ENCODE results near the gene OOSP1.
"Not testable (repeated sequence)": the region's sequence is repeated elsewhere in the genome, so short reads cannot be mapped to it uniquely, and the experiment has no call there.

Gene OOSP1

GRCh38 chr11:59900366-59901126 lies 37.7 kb upstream of the OOSP1 start:
- H3K36me3 ChIP-seq, result no peaks in the 10 kb centered on the region
- no peak overlapping the region for H3K27ac ChIP-seq
- no peak for TF ChIP-seq CTCF (IDR thresholded peaks at IDR 0.05; ENCODE audit: low read depth, low read length)
- no peak overlapping the region for H3K4me3 ChIP-seq (ENCODE audit: low read depth, low read length)
- H3K9me3 ChIP-seq (ENCODE audit: severe bottlenecking), result no peaks in the 10 kb centered on the region
- DNase-seq, result no peak
- no peaks in the 10 kb centered on the region for H3K27me3 ChIP-seq (ENCODE audit: insufficient read depth, low read depth, severe bottlenecking)

GRCh38 chr11:59901306-59901705 lies 36.9 kb upstream of the OOSP1 start:
- H3K9me3 ChIP-seq (ENCODE audit: severe bottlenecking), result no peaks in the 10 kb centered on the region
- H3K27ac ChIP-seq, result no peak overlapping the region
- H3K27me3 ChIP-seq (ENCODE audit: insufficient read depth, low read depth, severe bottlenecking), result no peaks in the 10 kb centered on the region
- no peak for TF ChIP-seq CTCF (IDR thresholded peaks at IDR 0.05; ENCODE audit: low read depth, low read length)
- no peaks in the 10 kb centered on the region for H3K36me3 ChIP-seq
- DNase-seq, result no peak
- H3K4me3 ChIP-seq (ENCODE audit: low read depth, low read length), result no peak overlapping the region

- not testable (repeated sequence) for DNase-seq; H3K4me3 ChIP-seq (ENCODE audit: low read depth, low read length); H3K27ac ChIP-seq; H3K36me3 ChIP-seq; H3K9me3 ChIP-seq (ENCODE audit: severe bottlenecking); H3K27me3 ChIP-seq (ENCODE audit: insufficient read depth, low read depth, severe bottlenecking)
Observed at GRCh38 chr11:59903569-59903968, 34.7 kb upstream of the OOSP1 start.

GRCh38 chr11:59918480-59918879 lies 19.8 kb upstream of the OOSP1 start:
- Histone ChIP-seq H3K36me3 (no peaks in the 10 kb centered on the region), H3K9me3 (ENCODE audit: severe bottlenecking) (peaks cover 6% of the 10 kb centered on the region), H3K27me3 (ENCODE audit: insufficient read depth, low read depth, severe bottlenecking) (no peaks in the 10 kb centered on the region), H3K27ac (no peak overlapping the region), H3K4me3 (ENCODE audit: low read depth, low read length) (no peak overlapping the region)
- no peak for DNase-seq
- TF ChIP-seq CTCF (IDR thresholded peaks at IDR 0.05; ENCODE audit: low read depth, low read length), result no peak

- Histone ChIP-seq H3K4me3 (ENCODE audit: low read depth, low read length) (no peak overlapping the region), H3K9me3 (ENCODE audit: severe bottlenecking) (peaks cover 10% of the 10 kb centered on the region), H3K27ac (no peak overlapping the region), H3K27me3 (ENCODE audit: insufficient read depth, low read depth, severe bottlenecking) (no peaks in the 10 kb centered on the region), H3K36me3 (no peaks in the 10 kb centered on the region)
- peak; percentile 40 for DNase-seq
- TF ChIP-seq CTCF (IDR thresholded peaks at IDR 0.05; ENCODE audit: low read depth, low read length), result peak; percentile 18; the same call in 1 of the 2 replicates
Observed at GRCh38 chr11:59918987-59919589, 19.1 kb upstream of the OOSP1 start.

GRCh38 chr11:59923813-59924212 lies 14.4 kb upstream of the OOSP1 start:
- no peaks in the 10 kb centered on the region for H3K27me3 ChIP-seq (ENCODE audit: insufficient read depth, low read depth, severe bottlenecking)
- no peaks in the 10 kb centered on the region for H3K36me3 ChIP-seq
- peaks cover 10% of the 10 kb centered on the region for H3K9me3 ChIP-seq (ENCODE audit: severe bottlenecking)
- TF ChIP-seq CTCF (IDR thresholded peaks at IDR 0.05; ENCODE audit: low read depth, low read length), result no peak
- no peak overlapping the region for H3K4me3 ChIP-seq (ENCODE audit: low read depth, low read length)
- no peak for DNase-seq
- H3K27ac ChIP-seq, result no peak overlapping the region
